ENCODE data around the gene CLEC3B. TPM values are rescaled to one million over a fixed set of nuclear protein-coding genes. Genes with fewer than 3 reads are reported as not detected.

CLEC3B gene
- total and polyA plus RNA-seq, 10 of the 15 experiments (the other 5 are each of a cell fraction or from before 2014, with no cell fraction given), result 0.23 TPM; not detected in 9

DNA sequence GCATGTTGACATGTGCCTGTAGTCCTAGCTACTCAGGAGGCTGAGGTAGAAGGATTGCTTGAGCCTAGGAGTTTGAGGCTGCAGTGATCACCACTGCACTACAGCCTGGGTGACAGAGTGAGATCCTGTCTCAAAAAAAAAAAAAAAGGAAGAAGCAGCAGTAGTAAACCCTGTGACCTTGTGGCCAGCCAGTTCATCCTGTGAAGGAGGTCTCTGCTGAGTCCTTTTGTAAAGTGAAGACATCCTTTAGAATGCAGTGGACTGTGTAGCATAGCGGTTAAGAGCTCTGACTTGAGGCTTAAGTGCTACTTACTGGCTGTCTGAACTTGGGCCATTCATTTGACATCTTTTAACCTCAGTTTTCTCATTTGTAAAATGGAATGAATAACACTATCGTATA lies 41.8 kb upstream of the CLEC3B start (continued):
- TF ChIP-seq, protein P1, sequence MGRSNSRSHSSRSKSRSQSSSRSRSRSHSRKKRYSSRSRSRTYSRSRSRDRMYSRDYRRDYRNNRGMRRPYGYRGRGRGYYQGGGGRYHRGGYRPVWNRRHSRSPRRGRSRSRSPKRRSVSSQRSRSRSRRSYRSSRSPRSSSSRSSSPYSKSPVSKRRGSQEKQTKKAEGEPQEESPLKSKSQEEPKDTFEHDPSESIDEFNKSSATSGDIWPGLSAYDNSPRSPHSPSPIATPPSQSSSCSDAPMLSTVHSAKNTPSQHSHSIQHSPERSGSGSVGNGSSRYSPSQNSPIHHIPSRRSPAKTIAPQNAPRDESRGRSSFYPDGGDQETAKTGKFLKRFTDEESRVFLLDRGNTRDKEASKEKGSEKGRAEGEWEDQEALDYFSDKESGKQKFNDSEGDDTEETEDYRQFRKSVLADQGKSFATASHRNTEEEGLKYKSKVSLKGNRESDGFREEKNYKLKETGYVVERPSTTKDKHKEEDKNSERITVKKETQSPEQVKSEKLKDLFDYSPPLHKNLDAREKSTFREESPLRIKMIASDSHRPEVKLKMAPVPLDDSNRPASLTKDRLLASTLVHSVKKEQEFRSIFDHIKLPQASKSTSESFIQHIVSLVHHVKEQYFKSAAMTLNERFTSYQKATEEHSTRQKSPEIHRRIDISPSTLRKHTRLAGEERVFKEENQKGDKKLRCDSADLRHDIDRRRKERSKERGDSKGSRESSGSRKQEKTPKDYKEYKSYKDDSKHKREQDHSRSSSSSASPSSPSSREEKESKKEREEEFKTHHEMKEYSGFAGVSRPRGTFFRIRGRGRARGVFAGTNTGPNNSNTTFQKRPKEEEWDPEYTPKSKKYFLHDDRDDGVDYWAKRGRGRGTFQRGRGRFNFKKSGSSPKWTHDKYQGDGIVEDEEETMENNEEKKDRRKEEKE (IDR thresholded peaks at IDR 0.05), result no peak
- peak; percentile 10; the same call in 1 of the 2 replicates for TF ChIP-seq PAX5 (IDR thresholded peaks at IDR 0.05; ENCODE audit: borderline replicate concordance, low read depth, low read length)
- TF ChIP-seq TCF3 (IDR thresholded peaks at IDR 0.05; ENCODE audit: borderline replicate concordance, insufficient read depth, low read depth, low read length), result no peak
- TF ChIP-seq PAX8 (IDR thresholded peaks at IDR 0.05), result no peak
- no peak for TF ChIP-seq NFYA (IDR thresholded peaks at IDR 0.05; ENCODE audit: borderline replicate concordance, low read depth, low read length)
- TF ChIP-seq, protein P2, sequence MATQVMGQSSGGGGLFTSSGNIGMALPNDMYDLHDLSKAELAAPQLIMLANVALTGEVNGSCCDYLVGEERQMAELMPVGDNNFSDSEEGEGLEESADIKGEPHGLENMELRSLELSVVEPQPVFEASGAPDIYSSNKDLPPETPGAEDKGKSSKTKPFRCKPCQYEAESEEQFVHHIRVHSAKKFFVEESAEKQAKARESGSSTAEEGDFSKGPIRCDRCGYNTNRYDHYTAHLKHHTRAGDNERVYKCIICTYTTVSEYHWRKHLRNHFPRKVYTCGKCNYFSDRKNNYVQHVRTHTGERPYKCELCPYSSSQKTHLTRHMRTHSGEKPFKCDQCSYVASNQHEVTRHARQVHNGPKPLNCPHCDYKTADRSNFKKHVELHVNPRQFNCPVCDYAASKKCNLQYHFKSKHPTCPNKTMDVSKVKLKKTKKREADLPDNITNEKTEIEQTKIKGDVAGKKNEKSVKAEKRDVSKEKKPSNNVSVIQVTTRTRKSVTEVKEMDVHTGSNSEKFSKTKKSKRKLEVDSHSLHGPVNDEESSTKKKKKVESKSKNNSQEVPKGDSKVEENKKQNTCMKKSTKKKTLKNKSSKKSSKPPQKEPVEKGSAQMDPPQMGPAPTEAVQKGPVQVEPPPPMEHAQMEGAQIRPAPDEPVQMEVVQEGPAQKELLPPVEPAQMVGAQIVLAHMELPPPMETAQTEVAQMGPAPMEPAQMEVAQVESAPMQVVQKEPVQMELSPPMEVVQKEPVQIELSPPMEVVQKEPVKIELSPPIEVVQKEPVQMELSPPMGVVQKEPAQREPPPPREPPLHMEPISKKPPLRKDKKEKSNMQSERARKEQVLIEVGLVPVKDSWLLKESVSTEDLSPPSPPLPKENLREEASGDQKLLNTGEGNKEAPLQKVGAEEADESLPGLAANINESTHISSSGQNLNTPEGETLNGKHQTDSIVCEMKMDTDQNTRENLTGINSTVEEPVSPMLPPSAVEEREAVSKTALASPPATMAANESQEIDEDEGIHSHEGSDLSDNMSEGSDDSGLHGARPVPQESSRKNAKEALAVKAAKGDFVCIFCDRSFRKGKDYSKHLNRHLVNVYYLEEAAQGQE (IDR thresholded peaks at IDR 0.05; ENCODE audit: low read depth, low read length), result no peak
- TF ChIP-seq, protein P3, sequence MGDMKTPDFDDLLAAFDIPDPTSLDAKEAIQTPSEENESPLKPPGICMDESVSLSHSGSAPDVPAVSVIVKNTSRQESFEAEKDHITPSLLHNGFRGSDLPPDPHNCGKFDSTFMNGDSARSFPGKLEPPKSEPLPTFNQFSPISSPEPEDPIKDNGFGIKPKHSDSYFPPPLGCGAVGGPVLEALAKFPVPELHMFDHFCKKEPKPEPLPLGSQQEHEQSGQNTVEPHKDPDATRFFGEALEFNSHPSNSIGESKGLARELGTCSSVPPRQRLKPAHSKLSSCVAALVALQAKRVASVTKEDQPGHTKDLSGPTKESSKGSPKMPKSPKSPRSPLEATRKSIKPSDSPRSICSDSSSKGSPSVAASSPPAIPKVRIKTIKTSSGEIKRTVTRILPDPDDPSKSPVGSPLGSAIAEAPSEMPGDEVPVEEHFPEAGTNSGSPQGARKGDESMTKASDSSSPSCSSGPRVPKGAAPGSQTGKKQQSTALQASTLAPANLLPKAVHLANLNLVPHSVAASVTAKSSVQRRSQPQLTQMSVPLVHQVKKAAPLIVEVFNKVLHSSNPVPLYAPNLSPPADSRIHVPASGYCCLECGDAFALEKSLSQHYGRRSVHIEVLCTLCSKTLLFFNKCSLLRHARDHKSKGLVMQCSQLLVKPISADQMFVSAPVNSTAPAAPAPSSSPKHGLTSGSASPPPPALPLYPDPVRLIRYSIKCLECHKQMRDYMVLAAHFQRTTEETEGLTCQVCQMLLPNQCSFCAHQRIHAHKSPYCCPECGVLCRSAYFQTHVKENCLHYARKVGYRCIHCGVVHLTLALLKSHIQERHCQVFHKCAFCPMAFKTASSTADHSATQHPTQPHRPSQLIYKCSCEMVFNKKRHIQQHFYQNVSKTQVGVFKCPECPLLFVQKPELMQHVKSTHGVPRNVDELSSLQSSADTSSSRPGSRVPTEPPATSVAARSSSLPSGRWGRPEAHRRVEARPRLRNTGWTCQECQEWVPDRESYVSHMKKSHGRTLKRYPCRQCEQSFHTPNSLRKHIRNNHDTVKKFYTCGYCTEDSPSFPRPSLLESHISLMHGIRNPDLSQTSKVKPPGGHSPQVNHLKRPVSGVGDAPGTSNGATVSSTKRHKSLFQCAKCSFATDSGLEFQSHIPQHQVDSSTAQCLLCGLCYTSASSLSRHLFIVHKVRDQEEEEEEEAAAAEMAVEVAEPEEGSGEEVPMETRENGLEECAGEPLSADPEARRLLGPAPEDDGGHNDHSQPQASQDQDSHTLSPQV (IDR thresholded peaks at IDR 0.05), result no peak
- 0 out of 2 replicates have a peak, but pooled peaks have one; percentile 22 for TF ChIP-seq RAD51 (IDR thresholded peaks at IDR 0.05)
- TF ChIP-seq KAT2A (conservative IDR thresholded peaks at IDR 0.05; ENCODE audit: control insufficient read depth, low read depth, low read length), result no peak
- TF ChIP-seq, protein P4, sequence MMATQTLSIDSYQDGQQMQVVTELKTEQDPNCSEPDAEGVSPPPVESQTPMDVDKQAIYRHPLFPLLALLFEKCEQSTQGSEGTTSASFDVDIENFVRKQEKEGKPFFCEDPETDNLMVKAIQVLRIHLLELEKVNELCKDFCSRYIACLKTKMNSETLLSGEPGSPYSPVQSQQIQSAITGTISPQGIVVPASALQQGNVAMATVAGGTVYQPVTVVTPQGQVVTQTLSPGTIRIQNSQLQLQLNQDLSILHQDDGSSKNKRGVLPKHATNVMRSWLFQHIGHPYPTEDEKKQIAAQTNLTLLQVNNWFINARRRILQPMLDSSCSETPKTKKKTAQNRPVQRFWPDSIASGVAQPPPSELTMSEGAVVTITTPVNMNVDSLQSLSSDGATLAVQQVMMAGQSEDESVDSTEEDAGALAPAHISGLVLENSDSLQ (IDR thresholded peaks at IDR 0.05), result 0 out of 2 replicates have a peak, but pooled peaks have one; percentile 7
